Bone marrow (tissue), 2 donors: ENCODE results near the gene HOATZ.
A peak's percentile ranks its signal among the peaks of the same experiment; 100 is the strongest.

Experiments
- DNase-seq, 2 donors: peaks; one replicate each; lab custom pipeline; 2025; lab: John Stamatoyannopoulos, UW

HOATZ gene

GRCh38 chr11:111549196-111549868 lies 34.8 kb downstream of the HOATZ start:
- no peak for DNase-seq

GRCh38 chr11:111549869-111550203 lies 35.3 kb downstream of the HOATZ start:
- no peak for DNase-seq

GRCh38 chr11:111550258-111550657 lies 35.7 kb downstream of the HOATZ start:
- no peak for DNase-seq

GRCh38 chr11:111554532-111554931 lies 40.0 kb downstream of the HOATZ start:
- no peak for DNase-seq

- DNase-seq, result no peak
Observed at GRCh38 chr11:111555255-111555654, 40.7 kb downstream of the HOATZ start.

GRCh38 chr11:111557425-111558111 lies 43.0 kb downstream of the HOATZ start:
- DNase-seq, result no peak

- no peak for DNase-seq
Observed at GRCh38 chr11:111559800-111560464, 45.4 kb downstream of the HOATZ start.

GRCh38 chr11:111560800-111561199 lies 46.2 kb downstream of the HOATZ start:
- no peak for DNase-seq

GRCh38 chr11:111561306-111561705 lies 46.7 kb downstream of the HOATZ start:
- no peak for DNase-seq

- DNase-seq, result no peak
Observed at GRCh38 chr11:111561791-111562325, 47.3 kb downstream of the HOATZ start.

GRCh38 chr11:111562692-111563389 lies 48.3 kb downstream of the HOATZ start:
- no peak for DNase-seq

- DNase-seq, result peak in 1 of 2 donors; percentile 68
Observed at GRCh38 chr11:111565114-111565720, 50.6 kb downstream of the HOATZ start.

- DNase-seq, result no peak
Observed at GRCh38 chr11:111566324-111566723, 51.7 kb downstream of the HOATZ start.

GRCh38 chr11:111569476-111569875 lies 54.9 kb downstream of the HOATZ start:
- DNase-seq, result no peak

GRCh38 chr11:111570796-111571195 lies 56.2 kb downstream of the HOATZ start:
- no peak for DNase-seq

GRCh38 chr11:111571829-111572501 lies 57.4 kb downstream of the HOATZ start:
- no peak for DNase-seq

- DNase-seq, result no peak
Observed at GRCh38 chr11:111572581-111572980, 58.0 kb downstream of the HOATZ start.

- no peak for DNase-seq
Observed at GRCh38 chr11:111573821-111574249, 59.3 kb downstream of the HOATZ start.

- DNase-seq, result no peak
Observed at GRCh38 chr11:111574373-111575225, 60.0 kb downstream of the HOATZ start.

- no peak for DNase-seq
Observed at GRCh38 chr11:111575740-111576139, 61.2 kb downstream of the HOATZ start.
